ENCODE data around the gene NAAA. TPM values are rescaled to one million over a fixed set of nuclear protein-coding genes. Genes with fewer than 3 reads are reported as not detected.

The NAAA gene
- total RNA-seq (2022; extraction: Qiagen RNA extraction), result 21.5 to 24.0 TPM (median 23.6 TPM) in 5 replicates

DNA sequence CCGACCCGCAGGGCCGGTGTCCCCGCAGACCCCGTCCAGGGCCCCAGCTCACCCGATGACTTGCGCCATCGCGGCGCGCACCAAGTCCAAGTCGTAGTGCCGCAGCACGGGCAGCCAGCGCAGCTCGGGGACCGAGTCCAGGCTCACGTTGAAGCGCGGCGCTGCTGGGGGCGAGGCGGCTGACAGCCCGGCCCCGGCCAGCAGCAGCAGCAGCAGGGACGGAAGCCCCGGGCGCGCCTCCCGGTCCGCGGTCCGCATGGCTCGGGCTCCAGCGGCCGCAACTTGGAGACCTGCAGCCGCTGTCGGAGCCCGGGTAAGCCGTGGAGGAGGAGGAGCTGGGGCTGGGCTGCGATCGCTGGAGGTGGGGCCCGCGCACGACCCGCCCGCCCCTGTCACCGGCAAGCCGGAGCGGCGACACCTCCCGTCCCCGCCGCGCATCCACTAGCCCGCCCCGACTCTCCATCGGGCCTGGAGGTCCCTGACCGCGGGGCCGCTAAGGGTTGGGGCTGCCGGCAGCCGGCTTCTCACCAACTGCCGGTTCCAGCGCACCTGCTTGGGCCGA lies at the start of gene NAAA:
Gene NAAA (minus strand): TSS at position 322 of the 562 bp plus-strand sequence. CDS start 64 bp downstream, at position 258.

DNA sequence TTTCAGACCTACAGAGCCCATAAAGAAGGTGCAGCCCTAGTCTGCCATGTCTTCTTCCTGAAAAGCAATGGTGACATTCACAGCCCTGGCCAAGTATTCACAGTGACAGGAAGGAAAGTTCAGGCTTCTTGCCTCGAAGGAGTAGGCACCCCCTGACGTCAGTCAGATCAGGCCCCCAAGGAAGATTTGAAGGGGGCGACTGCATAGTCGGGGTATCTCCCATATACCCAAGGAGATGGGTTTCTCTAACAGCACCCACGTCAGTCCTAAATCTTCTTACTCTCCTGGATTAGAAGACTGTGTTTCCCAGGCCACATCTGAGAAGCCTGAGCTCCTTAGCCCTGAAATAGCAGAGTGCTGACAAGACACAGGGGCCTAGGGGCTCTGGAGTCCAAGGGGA lies 38.5 kb downstream of the NAAA start, which contains the start of gene PPEF2:
Gene PPEF2 (minus strand): TSS at position 101 of the 400 bp plus-strand sequence. CDS start 6,127 bp downstream, outside the sequence.

Other genes with a start within 250 kb of the NAAA start
- 18.8 to 31.8 TPM (median 23.2 TPM) in 5 replicates for gene USO1, start 216.4 kb downstream of the NAAA start, total RNA-seq (2022; extraction: Qiagen RNA extraction)
- not detected in 5 replicates for gene PPEF2, start 38.6 kb downstream of the NAAA start, total RNA-seq (2022; extraction: Qiagen RNA extraction)
- gene SDAD1, start 49.9 kb upstream of the NAAA start, total RNA-seq (2022; extraction: Qiagen RNA extraction), result 14.1 to 19.7 TPM (median 14.8 TPM) in 5 replicates
- not detected in 5 replicates for gene CXCL9, start 66.5 kb upstream of the NAAA start, total RNA-seq (2022; extraction: Qiagen RNA extraction)
- 0.12 to 0.20 TPM (median 0.12 TPM) in 3 of 5 replicates, not detected in the others for gene CXCL10, start 82.5 kb upstream of the NAAA start, total RNA-seq (2022; extraction: Qiagen RNA extraction)
- 0.10 to 0.33 TPM (median 0.21 TPM) in 5 replicates for gene CXCL11, start 95.1 kb upstream of the NAAA start, total RNA-seq (2022; extraction: Qiagen RNA extraction)
- not detected in 5 replicates for gene ART3, start 133.7 kb upstream of the NAAA start, total RNA-seq (2022; extraction: Qiagen RNA extraction)
- 23.3 to 37.6 TPM (median 27.2 TPM) in 5 replicates for gene NUP54, start 207.4 kb upstream of the NAAA start, total RNA-seq (2022; extraction: Qiagen RNA extraction)

Data from A549 treated with Hydrocortisone at 1 μM for 4 hours (cell line).